HG03460 (cell line): ENCODE results near the gene FAM3A.
A peak's percentile ranks its signal among the peaks of the same experiment; 100 is the strongest.

Source experiments
- ATAC-seq: cut with Tn5 transposase; IDR thresholded peaks from one replicate; pipeline ENCODE4 v1.9.1; 2021; ENCODE audit not compliant: unreplicated experiment

The FAM3A gene

DNA sequence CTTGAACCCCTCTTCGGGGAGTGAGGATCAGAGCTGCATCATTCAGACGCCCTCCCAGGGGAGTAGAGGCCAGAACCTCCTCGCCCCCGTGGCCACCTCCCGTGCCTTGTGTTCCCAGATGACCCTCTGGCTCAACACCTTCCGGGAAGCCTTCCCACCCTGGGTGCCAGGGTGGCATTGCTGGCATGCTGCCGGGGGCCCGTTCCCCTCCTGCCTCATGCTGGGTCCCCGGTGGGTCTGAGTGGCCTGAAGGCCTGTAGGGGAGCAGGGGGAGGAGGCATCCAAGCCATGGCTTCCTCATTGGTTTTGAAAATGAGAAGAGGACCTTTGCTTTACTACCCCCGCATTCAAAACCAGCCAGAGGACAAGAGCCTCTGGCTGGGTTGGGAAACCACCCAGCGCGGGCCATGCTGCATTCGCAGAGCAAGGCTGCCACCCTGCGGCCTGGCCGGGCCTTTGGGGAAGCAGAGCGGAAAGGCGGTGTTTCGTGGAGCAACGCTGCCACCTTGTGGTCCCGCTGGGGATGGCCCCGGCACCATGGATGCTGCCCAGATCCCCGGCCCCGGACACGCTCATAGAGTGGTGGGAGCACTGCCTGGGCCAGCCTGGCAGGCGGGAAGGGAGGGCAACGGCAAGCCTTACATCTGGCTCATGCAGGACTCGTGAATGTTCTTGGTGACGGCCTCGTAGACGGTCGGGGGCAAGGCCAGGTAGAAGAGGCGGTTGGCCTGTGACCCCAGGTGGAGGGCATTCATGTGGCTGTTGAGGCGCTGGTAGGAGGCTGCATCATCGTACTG lies 18.7 kb upstream of the FAM3A start:
- peak; percentile 81 for ATAC-seq

- no peak for ATAC-seq
These were observed 16.7 kb upstream of the FAM3A start for GRCh38 chrX:154532690-154533089.

GRCh38 chrX:154531626-154532025 lies 15.6 kb upstream of the FAM3A start:
- no peak for ATAC-seq

DNA sequence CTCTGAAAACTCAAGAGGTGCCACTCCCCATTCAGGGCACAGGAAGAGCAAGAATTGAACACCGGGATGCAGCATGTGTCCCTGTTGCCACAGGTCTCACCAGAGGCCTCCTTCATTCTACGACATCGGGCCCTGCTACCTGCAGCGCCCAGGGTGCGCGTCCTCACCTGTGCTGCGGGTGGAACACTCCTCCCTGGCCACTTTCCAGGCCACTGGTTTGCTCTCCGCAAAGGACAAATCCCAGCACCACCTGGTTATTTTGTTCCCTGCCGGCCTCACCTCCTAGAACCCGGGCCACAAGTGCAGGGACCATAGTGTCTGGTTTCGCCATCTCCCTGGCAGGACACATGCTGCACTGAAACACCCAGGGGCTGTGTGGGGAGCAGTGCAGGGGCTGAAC lies 14.3 kb upstream of the FAM3A start:
- ATAC-seq: no peak

- no peak for ATAC-seq
These were observed 13.2 kb upstream of the FAM3A start for GRCh38 chrX:154529206-154529612.

GRCh38 chrX:154526901-154527675 lies 11.1 kb upstream of the FAM3A start:
- ATAC-seq: peak; percentile 85

DNA sequence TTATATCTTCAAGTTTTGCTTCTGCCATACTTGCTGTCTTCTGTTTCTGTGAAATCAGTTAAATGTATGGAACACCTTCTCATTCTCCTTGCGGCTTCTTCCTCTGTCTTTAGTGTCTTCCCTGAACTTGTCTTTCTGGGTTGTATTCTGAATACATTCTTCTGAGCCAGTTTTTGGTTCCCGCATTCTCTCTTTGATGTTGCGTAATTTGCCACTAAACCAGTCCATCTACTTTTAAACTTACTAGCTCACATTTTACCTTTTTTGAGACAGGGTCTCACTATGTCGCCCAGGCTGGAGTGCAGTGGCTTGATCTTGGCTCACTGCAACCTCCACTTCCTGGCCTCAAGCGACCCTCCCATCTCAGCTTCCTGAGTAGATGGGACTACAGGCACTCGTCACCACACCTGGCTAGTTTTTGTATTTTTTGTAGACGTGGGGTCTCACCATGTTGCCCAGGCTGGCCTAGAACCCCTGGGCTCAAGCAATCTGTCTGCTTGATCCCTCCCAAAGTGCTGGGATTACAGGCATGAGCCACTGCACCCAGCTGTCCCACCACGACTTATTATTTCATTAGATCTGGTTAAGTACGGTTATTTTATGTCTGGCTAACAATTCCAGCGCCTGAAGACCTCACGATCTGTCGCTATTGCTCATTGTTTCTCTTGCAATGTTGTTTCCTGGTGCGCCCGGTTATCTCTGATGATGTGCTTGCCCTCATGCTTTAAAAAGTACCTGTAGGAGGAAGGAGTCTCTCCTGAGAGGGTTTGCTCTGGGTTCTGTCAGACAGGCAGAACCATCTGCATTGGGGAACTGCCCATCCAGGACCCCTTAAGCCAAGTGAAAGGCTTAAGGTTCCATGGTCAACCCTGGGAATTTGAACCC lies 9.8 kb upstream of the FAM3A start:
- ATAC-seq: no peak

- ATAC-seq: no peak
These were observed 3.4 kb upstream of the FAM3A start for GRCh38 chrX:154519389-154519788.

GRCh38 chrX:154517101-154517781 lies 1.2 kb upstream of the FAM3A start:
- ATAC-seq: no peak

- no peak for ATAC-seq
These were observed 646 bp upstream of the FAM3A start for GRCh38 chrX:154516656-154517100.

DNA sequence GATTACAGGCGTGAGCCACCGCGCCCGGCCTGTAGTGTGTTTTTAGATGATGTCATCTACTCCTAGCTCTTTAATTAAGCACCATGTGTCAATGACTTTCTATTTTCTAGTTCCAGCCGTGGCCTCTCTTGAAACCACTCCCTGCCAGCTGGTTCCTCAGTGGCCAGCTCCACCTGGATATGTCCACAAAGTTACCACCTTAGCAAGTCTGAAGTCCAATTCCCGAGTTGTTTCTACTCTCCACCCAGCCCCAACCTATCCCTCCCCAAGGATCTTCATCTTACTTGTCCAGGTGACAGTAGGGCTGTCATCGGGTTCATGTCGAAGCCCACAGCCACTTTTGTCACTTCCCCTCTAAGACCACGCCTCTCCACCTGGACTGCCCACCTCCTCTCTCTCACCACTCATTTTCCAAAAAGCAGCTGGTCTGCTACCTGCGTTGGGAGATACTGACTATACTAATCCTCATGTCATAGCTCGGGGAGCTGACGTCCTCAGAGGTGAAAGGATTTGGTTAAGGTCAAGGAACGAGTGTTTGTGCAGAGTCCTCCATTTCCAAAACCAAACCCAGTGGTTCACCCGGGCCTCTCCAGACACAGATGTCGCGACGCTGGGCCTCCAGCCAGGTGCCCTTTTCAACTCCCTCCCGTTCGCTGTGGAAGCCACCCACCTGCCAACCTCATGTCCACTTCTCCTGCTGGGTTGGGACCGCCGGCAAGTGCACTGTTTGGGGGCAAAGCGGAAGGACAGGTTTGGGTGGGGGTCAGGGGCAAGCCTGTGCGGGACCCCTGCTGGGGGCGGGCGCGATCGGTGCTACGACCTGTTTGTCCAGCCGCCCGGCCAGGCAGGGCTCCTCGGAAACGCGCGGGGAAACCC lies 704 bp downstream of the FAM3A start:
- peak; percentile 29 for ATAC-seq

GRCh38 chrX:154513716-154514115 lies 2.3 kb downstream of the FAM3A start:
- ATAC-seq: no peak

DNA sequence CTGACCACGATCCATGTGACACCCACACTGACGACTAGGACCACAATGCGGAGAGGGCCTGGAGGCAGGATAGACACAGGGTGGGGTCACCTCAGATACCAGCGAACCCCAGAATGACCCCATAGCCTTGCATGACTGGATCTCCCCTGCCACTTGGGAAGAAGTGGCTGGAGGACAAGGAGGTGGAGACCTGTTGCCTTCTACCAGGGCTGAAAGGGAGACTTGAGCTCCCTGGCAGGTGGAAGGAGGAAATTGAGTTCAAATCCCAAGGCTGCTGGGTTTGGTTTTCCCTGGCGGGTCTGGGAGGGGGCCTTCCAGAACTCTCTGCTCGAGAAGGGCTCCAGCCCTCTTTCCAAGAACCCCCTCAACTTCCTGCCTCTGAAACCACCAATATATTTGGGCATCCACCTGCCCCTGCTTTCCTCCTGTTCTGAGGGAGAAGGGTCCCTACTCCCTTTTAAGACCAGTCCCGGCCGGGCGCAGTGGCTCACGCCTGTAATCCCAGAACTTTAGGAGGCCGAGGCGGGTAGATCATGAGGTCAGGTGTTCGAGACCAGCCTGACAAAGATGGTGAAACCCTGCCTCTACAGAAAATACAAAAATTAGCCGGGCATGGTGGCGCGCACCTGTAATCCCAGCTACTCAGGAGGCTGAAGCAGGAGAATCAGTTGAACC lies 3.0 kb downstream of the FAM3A start:
- ATAC-seq: no peak

GRCh38 chrX:154511761-154512160 lies 4.3 kb downstream of the FAM3A start:
- no peak for ATAC-seq

DNA sequence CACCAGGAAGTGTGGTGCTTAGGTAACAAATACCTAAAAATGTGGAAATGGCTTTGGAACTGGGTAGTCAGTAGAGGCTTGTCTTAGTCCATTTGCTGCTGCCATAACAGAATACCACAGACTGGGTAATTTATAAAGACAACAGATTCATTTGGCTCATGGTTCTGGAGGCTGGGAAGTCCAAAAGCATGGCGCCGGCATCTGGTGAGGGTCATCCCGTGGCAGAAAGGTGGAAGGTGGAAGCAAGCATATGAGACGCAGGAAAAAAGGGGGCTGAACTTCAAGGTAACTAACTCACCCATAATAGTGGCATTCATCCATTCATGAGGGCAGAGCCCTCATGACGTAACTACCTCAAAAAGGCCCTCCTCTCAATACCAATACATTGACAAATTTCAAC lies 6.6 kb downstream of the FAM3A start:
- ATAC-seq: no peak

- no peak for ATAC-seq
These were observed 7.7 kb downstream of the FAM3A start for GRCh38 chrX:154508384-154508745.

- ATAC-seq: no peak
These were observed 8.2 kb downstream of the FAM3A start for GRCh38 chrX:154507673-154508383.

- no peak for ATAC-seq
These were observed 9.3 kb downstream of the FAM3A start for GRCh38 chrX:154506483-154507332.
